WI38 (cell line): ENCODE data around the gene DIP2C.

Experiments
- H3K4me3 ChIP-seq: 2 replicates; pipeline ENCODE4 v1.5.1; 2011; ENCODE audit warnings: low read depth, mild to moderate bottlenecking, control low read depth, low read length
- TF ChIP-seq, protein P1 (sequence below): IDR thresholded peaks from 2 replicates; pipeline ENCODE4 v1.5.1; 2012; ENCODE audit warnings: low read depth, mild to moderate bottlenecking, control low read depth, low read length

Gene DIP2C

DNA sequence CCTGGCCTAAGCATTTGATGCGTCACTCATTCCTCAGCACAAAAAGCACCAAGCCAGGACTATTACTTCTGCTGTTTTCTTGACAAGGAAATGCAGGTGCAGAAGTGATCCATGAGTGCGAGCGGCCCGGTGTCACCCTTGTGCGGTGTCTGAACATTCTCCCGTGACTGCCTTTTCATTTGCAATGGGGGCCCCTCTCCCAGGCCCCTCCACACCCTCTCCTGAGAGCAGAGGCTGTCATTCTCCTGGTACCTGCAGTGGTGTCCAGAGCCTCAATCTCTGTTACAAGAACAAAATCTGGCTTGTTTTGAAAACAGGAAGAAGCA, 213.1 kb downstream of the DIP2C start:
- TF ChIP-seq, protein P1, sequence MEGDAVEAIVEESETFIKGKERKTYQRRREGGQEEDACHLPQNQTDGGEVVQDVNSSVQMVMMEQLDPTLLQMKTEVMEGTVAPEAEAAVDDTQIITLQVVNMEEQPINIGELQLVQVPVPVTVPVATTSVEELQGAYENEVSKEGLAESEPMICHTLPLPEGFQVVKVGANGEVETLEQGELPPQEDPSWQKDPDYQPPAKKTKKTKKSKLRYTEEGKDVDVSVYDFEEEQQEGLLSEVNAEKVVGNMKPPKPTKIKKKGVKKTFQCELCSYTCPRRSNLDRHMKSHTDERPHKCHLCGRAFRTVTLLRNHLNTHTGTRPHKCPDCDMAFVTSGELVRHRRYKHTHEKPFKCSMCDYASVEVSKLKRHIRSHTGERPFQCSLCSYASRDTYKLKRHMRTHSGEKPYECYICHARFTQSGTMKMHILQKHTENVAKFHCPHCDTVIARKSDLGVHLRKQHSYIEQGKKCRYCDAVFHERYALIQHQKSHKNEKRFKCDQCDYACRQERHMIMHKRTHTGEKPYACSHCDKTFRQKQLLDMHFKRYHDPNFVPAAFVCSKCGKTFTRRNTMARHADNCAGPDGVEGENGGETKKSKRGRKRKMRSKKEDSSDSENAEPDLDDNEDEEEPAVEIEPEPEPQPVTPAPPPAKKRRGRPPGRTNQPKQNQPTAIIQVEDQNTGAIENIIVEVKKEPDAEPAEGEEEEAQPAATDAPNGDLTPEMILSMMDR: no peak
- no peak overlapping the region for H3K4me3 ChIP-seq

DNA sequence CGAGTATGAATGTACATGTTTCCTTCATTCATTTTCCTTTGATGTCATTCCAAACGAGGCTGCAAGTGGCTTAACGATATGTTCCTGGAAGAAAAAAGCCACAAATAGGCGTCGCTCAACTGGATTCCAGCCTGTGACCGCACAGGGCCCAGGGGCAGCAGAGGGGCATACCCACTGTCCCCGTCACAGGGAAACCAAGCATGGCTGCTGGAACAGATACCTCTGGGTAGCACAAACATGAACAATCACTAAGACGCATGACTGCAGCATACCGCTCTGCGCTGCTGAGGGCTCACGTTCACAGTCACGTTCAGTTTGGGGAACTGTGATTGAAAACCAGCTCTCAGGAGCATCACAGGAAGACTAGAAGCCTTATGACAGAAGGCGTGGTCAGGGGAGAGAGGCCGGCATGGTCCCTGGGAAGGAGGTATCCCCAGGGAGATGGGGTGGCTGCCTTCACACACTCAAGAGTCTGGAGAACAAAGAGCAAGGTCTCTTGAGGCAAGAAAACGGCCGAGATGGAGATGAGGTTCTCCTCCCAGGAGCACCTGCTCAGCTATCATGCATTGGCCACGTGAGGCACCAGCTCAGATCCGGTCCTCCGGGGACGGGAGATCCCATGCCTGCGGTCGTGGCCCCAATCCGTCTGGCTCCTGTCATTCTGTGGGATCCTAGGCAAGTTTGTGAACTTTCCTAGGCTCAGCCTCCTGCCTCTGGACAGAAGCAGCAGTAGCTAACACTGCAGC, 213.6 kb downstream of the DIP2C start:
- no peak overlapping the region for H3K4me3 ChIP-seq
- TF ChIP-seq, protein P1: no peak

DNA sequence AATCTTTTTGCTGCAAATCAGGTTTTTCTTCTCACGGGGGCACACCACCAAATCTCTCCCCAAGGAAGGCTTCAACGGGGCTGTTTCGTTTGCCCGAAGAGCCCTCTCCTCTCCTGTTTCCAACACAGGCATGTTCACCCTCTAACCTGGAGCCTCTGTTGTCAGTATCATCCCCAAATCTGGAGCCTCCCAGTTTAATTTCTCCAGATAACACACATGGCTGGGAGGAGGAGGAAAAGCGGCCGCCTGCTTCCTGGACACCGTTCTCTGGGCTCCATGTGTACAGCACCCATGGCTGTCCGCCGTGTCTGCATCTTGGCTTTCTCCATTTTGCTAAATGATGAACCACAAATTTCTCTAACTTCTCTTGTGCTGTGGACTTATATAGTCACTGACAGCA, 214.5 kb downstream of the DIP2C start:
- H3K4me3 ChIP-seq: no peak overlapping the region
- TF ChIP-seq, protein P1: no peak

DNA sequence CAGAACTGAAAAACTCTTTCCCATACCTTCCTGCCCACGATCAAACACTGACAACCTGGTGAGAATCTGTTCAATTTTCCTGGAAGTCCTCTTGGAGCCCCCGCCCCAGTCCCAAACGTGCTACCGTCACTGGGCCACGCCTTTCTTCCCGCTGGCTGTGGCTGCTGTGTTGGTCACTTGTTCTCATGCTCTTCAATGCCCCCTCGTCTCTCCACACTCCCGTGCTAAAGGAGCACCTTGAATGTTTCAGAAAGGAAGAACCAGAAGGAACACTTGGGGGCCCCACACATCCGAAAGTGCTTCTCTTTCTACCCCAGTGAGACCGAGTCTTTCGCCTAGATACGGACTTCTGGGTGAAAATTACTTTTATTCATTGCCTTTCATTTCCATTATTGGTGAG, 215.1 kb downstream of the DIP2C start:
- H3K4me3 ChIP-seq: no peak overlapping the region
- TF ChIP-seq, protein P1: no peak

DNA sequence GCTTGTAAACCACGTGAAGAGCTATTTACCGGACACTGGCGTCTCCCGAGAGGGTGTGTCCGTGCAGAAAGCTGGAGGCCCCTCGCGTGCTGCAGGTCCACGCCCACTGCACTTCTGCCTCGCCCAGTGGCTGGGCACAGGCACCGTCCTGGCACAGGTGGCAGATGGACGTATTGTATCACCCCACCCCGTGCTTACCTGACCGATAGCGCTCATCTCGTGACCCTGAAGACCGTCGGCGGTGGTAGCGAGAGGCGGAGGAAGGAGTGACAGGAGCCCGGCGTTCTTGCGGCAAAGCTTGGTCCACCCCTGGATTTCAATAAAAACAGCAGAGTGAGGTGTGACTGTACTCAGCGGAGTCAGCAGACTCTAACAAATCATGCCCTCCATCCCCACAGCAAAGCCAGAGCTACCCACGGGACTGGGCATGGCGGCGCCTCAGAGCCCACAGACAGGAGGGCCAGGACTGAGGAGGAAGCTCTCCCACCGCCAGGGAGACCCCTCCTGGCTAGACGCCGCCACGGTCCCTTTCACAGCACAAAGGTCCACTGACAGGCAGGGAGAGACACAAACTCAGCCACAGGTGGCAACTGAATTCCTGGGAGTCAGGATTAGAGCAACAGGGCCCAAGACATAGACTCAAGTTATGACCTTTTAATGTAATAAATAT, 217.1 kb downstream of the DIP2C start:
- TF ChIP-seq, protein P1: no peak
- no peak overlapping the region for H3K4me3 ChIP-seq

DNA sequence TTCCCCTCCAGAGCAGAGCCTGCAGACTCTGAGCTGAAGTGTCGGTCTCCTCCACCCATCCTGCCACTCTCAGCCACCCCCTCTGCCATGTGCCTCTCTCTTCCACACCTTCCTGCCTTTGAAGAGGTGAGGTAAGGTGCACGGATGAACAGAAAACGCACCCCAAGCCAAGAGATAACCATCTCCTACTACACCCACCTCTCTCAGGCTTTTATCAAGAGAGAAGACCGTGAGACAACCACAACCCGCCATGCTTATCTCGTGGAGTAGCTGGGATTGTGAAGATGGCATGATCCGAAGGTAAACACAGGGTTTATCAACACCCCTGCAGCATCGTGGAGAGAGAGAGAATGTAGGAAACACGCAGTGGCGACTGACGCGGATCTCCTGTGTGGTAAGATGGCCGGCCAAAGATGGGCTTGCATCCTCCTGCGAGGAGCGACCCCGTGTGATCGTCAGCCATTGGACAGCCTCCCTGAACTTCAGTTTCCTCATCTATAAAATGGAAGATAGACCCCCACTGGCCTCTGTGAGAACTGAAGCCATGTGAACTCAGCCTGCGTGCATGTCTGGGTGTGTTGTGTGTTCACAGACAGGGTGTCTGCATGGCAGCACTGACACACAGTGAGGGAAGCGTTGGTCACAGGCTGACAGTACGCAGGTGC, 219.0 kb downstream of the DIP2C start:
- no peak overlapping the region for H3K4me3 ChIP-seq

More for the DNA sequence above, 219.0 kb downstream of the DIP2C start:
- TF ChIP-seq, protein P1: no peak
